GM19324 (cell line): ENCODE results near the gene THEM5.
"Not testable (repeated sequence)": the region's sequence is repeated elsewhere in the genome, so short reads cannot be mapped to it uniquely, and the experiment has no call there.

Experiments used
- ATAC-seq: cut with Tn5 transposase; IDR thresholded peaks from one replicate; pipeline ENCODE4 v1.9.1; 2021; ENCODE audit warnings: mild to moderate bottlenecking, moderate library complexity; ENCODE audit not compliant: unreplicated experiment, low FRiP score

The THEM5 gene, protein sequence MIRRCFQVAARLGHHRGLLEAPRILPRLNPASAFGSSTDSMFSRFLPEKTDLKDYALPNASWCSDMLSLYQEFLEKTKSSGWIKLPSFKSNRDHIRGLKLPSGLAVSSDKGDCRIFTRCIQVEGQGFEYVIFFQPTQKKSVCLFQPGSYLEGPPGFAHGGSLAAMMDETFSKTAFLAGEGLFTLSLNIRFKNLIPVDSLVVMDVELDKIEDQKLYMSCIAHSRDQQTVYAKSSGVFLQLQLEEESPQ

DNA sequence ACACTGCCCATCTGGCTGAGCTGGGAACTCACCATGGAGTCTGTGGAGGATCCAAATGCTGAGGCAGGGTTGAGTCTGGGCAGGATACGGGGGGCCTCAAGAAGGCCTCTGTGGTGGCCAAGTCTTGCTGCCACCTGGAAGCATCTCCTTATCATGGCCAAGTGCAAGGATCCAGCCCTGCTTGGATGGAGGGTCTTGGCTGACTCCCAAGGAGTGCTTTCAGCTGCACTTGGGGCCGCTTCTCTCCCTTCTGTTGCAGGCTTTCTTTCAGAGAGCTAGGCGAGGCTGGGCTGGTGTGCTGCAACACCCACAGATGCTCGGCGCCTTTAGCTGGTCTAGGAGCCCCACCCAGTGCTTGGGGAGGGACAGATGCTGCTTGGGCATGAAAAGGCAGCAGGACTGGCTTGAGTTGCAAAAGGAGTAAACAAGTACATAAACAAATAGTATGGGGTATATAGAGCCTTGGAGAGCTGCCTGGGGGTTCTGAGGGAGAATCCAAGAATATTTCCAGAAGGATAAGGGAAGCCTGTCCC, at the start of gene THEM5:
TSS of gene THEM5 (minus strand) at position 302 of the 533 bp plus-strand sequence. CDS start at position 155, 147 bp downstream.
- no peak for ATAC-seq

DNA sequence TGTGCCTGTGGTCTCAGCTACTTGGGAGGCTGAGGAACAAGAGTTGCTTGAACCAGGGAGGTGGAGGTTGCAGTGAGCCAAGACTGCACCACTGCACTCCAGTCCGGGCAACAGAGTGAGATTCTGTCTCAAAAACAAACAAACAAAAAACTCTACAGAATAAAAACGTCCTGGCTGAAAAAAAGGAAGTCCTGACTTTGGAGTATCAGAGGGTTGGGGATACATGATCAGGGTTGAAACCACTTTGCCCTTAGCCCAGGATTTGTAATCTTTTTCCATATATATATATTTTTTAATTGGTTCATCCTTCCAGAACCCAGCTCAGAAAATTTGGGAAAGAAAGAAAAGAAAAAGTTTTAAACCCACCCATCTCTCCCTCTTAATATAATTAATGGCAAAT, 49.3 kb upstream of the THEM5 start:
- no peak for ATAC-seq

DNA sequence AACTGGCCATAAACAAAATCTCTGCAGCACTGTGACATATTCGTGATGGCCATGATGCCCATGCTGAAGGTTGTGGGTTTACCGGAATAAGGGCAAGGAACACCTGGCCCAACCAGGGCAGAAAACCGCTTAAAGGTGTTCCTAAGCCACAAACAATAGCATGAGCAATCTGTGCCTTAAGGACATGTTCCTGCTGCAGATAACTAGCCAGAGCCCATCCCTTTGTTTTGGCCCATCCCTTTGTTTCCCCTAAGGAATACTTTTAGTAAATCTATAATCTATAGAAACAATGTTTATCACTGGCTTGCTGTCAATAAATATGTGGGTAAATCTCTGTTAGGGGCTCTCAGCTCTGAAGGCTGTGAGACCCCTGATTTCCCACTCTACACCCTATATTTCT, 47.3 kb upstream of the THEM5 start:
- ATAC-seq, result not testable (repeated sequence)

DNA sequence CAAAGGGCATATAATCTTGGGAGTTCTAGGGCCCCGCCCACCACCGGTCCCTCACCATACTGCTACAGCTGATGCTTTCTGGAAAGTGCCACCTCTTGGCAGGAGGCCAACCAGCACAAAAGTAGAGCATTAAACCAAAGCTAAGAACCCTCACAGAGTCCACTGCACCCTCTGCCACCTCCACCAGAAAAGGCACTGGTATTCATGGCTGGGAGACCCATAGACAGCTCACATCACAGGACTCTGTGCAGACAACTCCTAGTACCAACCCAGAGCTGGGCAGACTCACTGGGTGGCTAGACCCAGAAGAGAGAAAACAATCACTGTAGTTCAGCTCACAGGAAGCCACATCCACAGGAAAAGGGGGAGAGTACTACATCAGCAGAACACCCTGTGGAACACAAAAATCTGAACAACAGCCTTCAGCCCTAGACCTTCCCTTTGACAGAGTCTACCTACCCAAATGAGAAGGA, 45.0 kb upstream of the THEM5 start:
- ATAC-seq, result no peak

DNA sequence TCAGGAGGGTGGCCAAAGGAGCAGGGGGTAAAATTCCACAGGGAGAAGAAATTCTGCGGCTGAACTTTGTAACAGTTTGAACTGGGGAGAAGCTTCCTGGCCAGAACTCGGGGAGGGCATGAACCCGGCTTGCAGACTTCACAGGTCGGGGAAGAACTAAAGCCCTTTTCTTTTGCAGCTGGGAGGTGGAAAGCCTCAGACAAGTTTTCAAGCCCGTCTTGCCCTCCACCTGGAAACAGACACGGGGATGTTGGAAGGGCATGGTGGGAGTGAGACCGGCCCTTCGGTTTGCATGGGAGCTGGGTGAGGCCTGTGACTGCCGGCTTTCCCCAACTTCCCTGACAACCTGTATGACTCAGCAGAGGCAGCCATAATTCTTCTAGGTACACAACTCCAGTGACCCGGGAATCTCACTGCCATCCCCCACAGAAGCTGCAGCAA, 44.5 kb upstream of the THEM5 start:
- no peak for ATAC-seq

DNA sequence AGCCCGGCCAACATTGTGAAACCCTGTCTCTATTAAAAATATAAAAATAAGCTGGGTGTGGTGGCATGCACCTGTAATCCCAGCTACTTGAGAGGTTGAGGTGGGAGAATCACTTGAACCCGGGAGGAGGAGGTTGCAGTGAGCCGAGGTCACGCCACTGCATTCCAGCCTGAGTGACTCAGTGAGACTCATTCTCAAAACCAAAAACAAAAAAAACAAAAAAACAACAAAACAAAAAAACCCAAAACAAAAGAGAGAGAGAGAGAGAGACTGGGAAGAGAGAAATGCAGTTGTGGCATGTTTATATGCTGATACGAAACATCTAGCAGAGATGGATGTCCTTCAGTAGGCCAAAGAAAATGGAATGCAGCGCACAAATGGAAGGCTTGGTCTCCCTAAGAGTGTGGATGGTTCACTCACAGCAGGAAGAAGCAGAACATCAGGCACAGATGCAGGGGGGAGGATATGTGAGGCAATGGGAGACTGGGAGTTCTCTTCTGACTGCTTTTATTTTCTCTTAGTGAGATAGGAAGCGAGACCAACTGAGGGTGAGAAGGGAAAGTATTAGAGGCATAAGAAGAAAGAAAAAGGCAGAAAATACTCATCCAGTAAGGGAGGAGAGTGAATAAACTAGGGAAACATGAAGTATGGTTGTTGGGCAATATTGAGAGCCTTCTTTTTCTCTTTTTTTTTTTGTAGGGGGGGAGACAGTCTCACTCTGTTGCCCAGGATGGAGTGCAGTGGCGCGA, 39.8 kb upstream of the THEM5 start:
- ATAC-seq, result no peak

DNA sequence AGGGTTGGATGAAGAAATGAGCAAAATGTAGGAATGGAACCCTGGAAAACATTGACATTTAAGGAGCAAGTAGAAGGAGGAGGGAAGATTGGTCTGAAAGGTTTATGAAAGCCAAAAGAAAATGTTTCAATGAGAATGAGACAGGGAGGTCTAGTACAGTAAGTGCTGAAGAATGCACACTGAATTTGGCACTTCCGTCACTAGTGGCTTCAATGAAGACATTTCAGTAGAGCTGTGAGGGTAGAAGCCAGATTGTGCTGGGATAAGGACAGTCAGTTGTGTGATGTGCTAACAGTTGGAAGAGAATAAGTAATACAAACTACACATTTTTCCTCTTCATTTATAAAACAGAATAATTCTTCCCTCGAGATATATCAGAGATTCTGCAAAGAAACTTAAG, 38.7 kb upstream of the THEM5 start:
- no peak for ATAC-seq

DNA sequence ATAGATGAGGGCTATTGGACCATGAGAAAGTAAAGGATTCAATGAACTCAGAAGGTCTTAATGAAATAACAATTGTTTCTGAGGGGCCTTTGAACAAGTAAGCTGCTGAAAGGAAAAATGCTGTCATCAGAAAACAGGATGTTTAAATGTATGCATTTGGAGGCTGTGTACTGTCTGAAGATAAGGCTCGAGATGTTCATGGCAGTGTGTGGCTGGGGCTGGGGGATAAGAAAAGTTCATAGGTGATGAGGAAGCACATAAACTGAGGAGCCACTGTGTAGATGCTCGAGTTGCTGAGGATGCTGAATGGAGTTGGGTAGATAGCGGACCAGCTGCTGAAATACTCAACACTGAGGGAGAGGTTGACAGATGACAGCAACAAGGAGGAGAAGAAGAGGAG, 38.0 kb upstream of the THEM5 start:
- no peak for ATAC-seq

DNA sequence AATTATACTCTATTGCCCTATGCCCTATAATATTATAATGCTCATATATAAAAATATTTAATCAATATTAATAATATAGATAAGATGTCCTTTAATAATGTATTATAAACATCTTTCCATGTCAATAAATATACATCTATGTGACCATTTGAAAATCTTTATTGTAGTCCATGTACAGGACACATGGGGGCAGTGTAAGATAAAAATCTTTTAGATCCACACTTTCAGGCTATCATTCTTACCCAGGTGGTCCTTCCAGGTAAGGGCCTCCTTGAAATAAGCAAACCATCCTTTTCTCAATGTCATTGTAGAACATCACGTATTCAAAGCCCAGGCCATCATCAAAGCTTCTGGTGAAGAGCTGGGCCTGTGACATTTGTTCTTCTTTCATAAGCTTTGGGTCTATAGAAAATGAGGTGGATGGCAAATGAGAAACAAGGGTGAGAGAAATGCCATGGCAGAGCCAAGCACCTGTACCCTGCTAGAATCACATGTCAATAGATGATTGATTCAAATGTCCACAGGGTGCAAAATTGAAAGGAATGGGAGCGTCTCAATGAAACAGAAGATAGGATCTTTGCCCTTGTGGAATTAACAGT, 35.6 kb upstream of the THEM5 start:
- no peak for ATAC-seq

DNA sequence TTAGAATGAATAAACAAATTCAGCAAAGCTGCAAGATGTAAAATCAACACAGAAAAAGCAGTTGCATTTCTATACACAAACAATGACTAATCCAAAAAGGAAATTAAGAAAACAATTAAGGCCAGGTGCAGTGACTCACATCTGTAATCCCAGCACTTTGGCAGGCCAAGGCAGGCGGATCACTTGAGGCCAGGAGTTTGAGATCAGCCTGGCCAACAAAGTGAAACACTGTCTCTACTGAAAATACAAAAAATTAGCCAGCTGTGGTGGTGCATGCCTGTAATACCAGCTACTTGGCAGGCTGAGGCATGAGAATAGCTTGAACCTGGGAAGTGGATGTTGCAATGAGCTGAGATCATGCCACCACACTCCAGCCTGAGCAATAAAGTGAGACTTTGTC, 33.5 kb upstream of the THEM5 start:
- no peak for ATAC-seq

DNA sequence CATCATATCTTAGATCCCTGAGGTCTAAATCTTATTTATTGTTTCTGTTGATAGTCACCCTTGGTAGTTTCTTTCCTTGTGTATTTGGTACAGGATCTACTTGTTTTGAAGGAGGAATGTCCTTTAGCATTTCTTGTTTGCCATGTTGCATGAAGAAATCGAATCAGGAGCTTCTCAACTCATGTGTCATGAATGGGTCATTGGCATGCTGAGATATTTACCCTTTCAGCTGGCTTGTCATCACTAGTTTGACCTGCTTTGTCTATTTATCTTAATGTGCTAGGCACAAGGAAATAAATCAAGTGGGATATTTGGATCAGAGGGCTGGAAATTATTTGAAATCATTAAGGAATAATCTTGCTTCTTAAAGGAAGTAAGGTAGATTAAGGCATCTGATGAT, 32.0 kb upstream of the THEM5 start:
- ATAC-seq, result no peak

DNA sequence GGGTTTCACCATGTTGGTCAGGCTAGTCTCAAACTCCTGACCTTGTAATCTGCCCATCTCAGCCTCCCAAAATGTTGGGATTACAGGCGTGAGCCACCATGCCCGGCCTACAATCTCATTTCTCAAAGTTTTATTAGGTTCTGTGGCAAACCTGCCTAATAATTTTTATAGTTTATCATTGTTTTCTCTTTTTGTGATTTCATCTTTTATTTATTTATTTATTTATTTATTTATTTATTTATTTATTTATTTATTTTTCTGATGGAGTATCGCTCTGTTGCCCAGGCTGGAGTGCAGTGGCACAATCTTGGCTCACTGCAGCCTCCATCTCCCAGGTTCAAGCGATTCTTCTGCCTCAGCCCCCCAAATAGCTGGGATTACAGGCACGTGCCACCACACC, 31.4 kb upstream of the THEM5 start:
- not testable (repeated sequence) for ATAC-seq

DNA sequence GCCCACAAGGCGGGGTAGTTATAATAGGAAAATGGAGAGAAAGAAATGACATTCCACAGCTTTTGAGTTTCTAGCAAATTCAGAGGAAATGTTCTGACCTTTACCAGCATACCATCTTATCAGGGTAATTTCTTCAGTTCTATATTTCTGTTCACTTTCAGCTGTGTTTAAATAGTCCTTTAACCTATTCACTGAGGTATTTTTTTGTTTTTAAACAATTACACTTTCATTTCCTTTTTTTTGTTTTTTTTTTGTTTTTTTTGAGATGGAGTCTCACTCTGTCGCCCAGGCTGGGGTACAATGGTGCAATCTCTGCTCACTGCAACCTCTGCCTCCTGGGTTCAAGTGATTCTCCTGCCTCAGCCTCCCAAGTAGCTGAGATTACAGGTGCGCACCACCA, 30.9 kb upstream of the THEM5 start:
- not testable (repeated sequence) for ATAC-seq

DNA sequence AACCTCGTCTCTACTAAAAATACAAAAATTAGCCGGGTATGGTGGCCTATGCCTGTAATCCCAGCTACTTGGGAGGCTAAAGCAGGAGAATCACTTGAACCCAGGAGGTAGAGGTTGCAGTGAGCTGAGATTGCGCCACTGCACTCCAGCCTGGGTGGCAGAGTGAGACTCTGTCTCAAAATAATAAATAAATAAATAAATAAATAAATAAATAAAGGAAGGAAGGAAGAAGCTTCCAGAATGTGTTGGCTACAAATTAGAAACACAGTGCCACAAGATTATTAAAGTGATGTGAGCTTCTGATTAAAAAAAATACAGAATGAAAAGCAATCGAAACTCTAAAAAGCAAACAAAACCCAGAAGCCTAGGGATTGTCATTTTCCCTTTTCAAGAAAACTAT, 30.4 kb upstream of the THEM5 start:
- not testable (repeated sequence) for ATAC-seq

DNA sequence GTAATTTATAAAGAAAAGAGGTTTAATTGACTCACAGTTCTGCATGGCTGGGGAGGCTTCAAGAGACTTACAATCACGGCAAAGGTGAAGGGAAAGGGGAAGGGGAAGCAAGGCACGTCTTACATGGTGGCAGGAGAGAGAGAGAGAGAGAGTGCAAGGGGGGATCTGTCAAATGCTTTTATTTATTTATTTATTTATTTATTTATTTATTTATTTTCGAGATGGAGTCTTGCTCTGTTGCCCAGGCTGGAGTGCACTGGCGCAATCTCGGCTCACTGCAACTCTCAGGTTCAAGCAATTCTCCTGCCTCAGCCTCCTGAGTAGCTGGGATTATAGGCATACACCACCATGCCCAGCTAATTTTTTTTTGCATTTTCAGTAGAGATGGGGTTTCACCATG, 29.4 kb upstream of the THEM5 start:
- not testable (repeated sequence) for ATAC-seq

DNA sequence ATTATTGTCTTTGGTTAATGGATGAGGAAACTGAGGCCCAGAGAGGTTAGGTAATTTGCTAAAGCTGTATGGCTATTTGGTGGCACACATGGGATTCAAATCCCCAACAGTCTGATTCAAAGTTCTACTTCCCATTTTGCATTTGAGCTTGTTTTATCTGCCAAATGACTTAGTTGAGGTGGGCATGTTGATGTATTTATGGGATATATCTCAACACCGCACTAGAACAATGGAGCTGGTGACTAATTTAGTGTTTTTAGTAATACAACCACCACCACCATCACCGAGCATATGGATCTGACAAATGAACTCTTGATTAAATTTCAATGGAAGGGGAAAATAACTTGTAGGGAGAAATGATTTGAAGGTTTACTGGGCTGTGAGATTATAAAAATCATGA, 29.0 kb upstream of the THEM5 start:
- ATAC-seq, result no peak

DNA sequence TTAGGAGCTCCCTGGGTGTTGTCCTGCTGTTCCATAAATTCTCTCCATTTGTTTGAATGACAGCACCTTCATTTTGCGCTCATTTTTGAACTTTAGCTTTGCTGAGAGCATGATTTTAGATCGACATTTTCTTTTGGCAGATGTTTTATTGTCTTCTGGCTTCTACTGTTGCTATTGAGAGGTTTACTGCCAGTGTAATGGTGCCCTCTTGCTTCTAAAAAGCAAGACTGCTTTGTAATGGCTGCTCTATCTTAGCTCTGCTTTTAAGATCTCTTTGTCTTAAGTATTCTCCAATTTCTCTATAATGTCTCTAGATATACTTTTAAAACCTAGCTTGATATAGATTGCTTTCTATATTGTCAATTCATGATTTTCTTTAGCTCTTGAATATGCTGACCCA, 28.0 kb upstream of the THEM5 start:
- no peak for ATAC-seq

DNA sequence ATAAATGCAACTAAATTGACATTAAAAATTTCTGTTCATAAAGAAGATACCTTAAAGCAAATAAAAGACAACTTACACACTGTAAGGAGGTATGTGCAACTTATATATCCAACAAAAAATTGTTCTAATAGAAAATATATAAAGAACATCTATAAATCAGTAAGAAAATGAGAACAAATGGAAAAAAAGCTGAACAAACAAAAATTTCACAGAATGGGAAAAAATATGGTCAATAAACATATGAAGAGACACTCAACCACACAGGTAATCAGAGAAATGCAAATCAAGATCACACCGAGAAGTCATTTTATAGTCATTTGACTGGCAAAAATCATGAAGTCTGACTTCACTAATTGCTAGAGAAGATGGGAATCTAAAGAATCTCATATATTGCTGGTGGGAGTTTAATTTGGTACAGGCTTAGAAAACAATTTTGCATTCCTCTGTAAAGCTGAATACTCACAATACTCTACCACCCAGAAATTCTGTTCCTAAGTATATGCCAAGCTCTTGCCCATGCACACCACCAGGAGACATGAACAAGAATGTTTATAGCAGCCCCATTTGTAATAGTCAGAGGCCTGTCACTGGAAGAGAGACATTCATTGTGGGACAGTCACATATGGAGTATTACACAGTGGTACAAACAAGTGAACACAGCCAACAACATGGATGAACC, 22.0 kb upstream of the THEM5 start:
- ATAC-seq, result no peak

DNA sequence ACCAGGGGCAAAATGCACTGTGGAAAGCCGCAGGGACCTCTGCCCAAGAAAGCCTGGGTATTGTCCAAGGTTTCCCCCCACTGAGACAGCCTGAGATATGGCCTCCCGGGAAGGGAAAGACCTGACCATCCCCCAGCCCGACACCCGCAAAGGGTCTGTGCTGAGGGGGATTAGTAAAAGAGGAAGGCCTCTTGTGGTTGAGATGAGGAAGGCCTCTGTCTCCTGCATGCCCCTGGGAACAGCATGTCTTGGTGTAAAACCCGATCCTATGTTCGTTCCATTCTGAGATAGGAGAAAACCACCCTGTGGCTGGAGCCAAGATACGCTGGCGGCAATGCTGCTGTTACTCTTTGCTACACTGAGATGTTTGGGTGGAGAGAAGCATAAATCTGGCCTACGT, 19.3 kb upstream of the THEM5 start:
- ATAC-seq, result not testable (repeated sequence)

DNA sequence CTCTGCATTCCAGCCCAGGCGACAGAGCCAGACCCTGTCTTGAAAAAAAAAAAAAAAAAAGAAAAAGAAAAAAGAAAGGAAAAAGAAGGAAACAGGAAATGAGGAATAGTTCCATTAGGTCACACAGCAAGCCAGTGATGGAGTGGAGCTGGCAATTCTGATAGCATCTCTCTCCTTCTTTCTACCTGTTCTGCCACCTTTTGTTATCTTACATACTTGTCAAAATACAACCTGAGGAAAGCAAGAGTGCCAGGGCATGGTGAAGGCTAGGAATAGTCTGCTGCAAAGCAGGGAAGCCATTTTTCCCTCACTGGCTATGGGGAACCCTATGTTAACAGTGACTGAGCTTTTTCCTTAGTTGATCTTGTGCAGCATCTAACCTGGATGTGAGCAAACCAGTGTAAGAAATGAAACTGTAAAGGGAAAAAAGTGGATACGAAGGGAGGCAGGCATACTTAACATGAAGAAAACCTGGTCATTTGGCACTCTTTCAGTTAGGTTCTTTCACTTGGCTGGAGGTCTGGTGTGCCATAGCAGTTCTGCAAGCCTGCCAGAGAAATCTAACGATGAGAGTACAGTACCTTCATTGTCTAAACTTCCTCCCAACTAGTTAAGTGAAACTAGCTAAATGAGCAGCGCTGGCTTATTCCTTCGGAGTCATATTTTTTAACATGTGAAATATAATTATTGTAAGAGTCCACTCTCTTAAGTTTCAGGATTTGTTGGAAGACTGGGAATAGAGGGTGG, 17.9 kb upstream of the THEM5 start:
- no peak for ATAC-seq
